HEK293T (cell line): ENCODE results near the gene HSPBP1.

Experiments used
- ARNT ChIP-seq: fragments of 450-650 bp; IDR thresholded peaks from 2 replicates; pipeline ENCODE4 v1.6.1; 2017; ENCODE audit warnings: mild to moderate bottlenecking
- BHLHE40 ChIP-seq: fragments of 450-650 bp; IDR thresholded peaks from 2 replicates; pipeline ENCODE4 v1.6.1; 2016; ENCODE audit warnings: mild to moderate bottlenecking, moderate library complexity, borderline replicate concordance
- FOXA1 ChIP-seq: fragments of 450-650 bp; IDR thresholded peaks from 2 replicates; pipeline ENCODE4 v1.6.1; 2016; ENCODE audit warnings: mild to moderate bottlenecking
- FOXK2 ChIP-seq: fragments of 450-650 bp; IDR thresholded peaks from 2 replicates; pipeline ENCODE4 v1.6.1; 2016; ENCODE audit warnings: mild to moderate bottlenecking
- FOXM1 ChIP-seq: fragments of 450-650 bp; IDR thresholded peaks from 2 replicates; pipeline ENCODE4 v1.6.1; 2017; ENCODE audit warnings: mild to moderate bottlenecking, borderline replicate concordance
- PKNOX1 ChIP-seq: fragments of 450-650 bp; IDR thresholded peaks from 2 replicates; pipeline ENCODE4 v1.6.1; 2016
- SP1 ChIP-seq: fragments of 450-650 bp; IDR thresholded peaks from 2 replicates; pipeline ENCODE4 v1.6.1; 2017
- TARDBP ChIP-seq: fragments of 450-650 bp; IDR thresholded peaks from 2 replicates; pipeline ENCODE4 v1.6.1; 2016
- ZNF384 ChIP-seq: fragments of 450-650 bp; IDR thresholded peaks from 2 replicates; pipeline ENCODE4 v1.6.1; 2016

DNA sequence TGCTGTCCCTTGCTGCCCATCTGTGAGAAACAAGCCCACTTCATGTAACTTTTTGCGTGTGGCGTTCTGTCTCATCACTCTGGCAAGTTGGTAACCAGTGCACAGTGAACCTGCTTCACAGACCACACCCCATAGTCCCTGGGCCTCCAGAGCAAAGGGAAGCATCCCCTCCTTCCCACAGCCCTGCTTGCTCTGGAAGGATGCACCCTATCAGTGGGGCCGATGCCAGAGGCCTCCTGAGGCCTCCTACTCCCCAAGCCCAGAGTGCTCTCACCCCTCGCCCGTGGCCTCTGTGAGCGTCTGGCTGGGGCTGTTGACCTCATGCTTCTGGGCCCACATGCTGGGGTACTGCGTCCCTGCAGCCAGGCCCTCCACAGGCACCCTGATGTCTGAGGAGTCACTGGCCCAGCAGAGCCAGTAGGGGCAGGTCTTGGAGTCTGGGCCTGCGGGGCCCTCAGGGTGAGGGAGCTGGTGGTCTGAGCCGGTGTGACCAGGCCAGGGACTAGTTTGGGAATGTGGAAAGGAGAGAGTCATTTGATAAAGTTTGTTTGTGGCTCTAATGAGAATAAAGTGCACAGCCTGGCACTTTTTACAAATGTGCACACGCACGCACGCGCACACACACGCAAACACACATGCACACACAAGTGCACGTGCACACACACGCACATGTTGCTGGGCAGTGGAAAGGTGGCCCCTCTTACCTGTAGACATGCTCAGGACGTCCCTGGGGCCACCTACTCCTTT lies 56.4 kb downstream of the HSPBP1 start:
- no peak for TF ChIP-seq FOXA1
- no peak for TF ChIP-seq BHLHE40
- no peak for TF ChIP-seq FOXM1
- TF ChIP-seq ARNT = no peak
- no peak for TF ChIP-seq FOXK2
- TF ChIP-seq SP1 = no peak
- TF ChIP-seq ZNF384 = no peak
- TF ChIP-seq PKNOX1 = no peak
- TF ChIP-seq TARDBP = no peak
